GM23248 (cell line): Measurements from ENCODE around the gene LIX1. TPM values are rescaled to one million over a fixed set of nuclear protein-coding genes. Genes with fewer than 3 reads are reported as not detected.

ENCODE experiments used
- DNase-seq: peaks from one replicate; pipeline ENCODE4 v3.0.0-alpha.2; 2015
- H2AFZ ChIP-seq: fragments of 200-600 bp; sonication (generic); 2 replicates; pipeline ENCODE4 v1.6.1; 2016; ENCODE audit warnings: antibody characterized with exemption
- H3F3A ChIP-seq: fragments of 200-600 bp; sonication (generic); 2 replicates; pipeline ENCODE4 v1.6.1; 2016; ENCODE audit warnings: mild to moderate bottlenecking, antibody characterized with exemption, mixed run types; ENCODE audit not compliant: insufficient read depth
- H3K27ac ChIP-seq: fragments of 200-600 bp; sonication (generic); 2 replicates; pipeline ENCODE4 v1.5.1; 2016; ENCODE audit warnings: mild to moderate bottlenecking
- H3K27me3 ChIP-seq: fragments of 200-600 bp; sonication (generic); replicated peaks from 2 replicates; pipeline ENCODE4 v1.6.1; 2016; ENCODE audit warnings: mild to moderate bottlenecking; ENCODE audit not compliant: insufficient read depth
- H3K36me3 ChIP-seq: fragments of 200-600 bp; sonication (generic); 2 replicates; pipeline ENCODE4 v1.6.1; 2016; ENCODE audit warnings: low read depth, mild to moderate bottlenecking
- H3K4me1 ChIP-seq: fragments of 200-600 bp; sonication (generic); 2 replicates; pipeline ENCODE4 v1.6.1; 2016; ENCODE audit warnings: mild to moderate bottlenecking; ENCODE audit not compliant: insufficient read depth
- H3K4me2 ChIP-seq: fragments of 200-600 bp; sonication (generic); one replicate; pipeline ENCODE4 v1.6.1; 2016; ENCODE audit warnings: mild to moderate bottlenecking; ENCODE audit not compliant: unreplicated experiment
- H3K4me3 ChIP-seq: fragments of 200-600 bp; sonication (generic); 2 replicates; pipeline ENCODE4 v1.5.1; 2016; ENCODE audit warnings: mild to moderate bottlenecking
- H3K79me2 ChIP-seq: fragments of 200-600 bp; sonication (generic); 2 replicates; pipeline ENCODE4 v1.6.1; 2016; ENCODE audit warnings: mild to moderate bottlenecking; ENCODE audit not compliant: insufficient read depth
- H3K9ac ChIP-seq: fragments of 200-600 bp; sonication (generic); 2 replicates; pipeline ENCODE4 v1.6.1; 2016; ENCODE audit warnings: mild to moderate bottlenecking
- H3K9me2 ChIP-seq: fragments of 200-600 bp; sonication (generic); 2 replicates; pipeline ENCODE4 v1.6.1; 2016; ENCODE audit warnings: mixed run types, mild to moderate bottlenecking, moderate library complexity; ENCODE audit not compliant: insufficient read depth
- H3K9me3 ChIP-seq: fragments of 200-600 bp; sonication (generic); one replicate; pipeline ENCODE4 v1.6.1; 2017; ENCODE audit warnings: low read depth
- H4K20me1 ChIP-seq: fragments of 200-600 bp; sonication (generic); 2 replicates; pipeline ENCODE4 v1.6.0; 2016; ENCODE audit not compliant: insufficient read depth
- EZH2 ChIP-seq: fragments of 200-600 bp; sonication (generic); IDR thresholded peaks from 2 replicates; pipeline ENCODE4 v1.6.1; 2018; ENCODE audit warnings: antibody characterized with exemption, mild to moderate bottlenecking; ENCODE audit not compliant: insufficient read depth, poor library complexity, severe bottlenecking
- EZH2phosphoT487 ChIP-seq: fragments of 200-600 bp; sonication (generic); IDR thresholded peaks from 2 replicates; pipeline ENCODE4 v1.6.1; 2018; ENCODE audit warnings: antibody characterized with exemption, moderate library complexity, mild to moderate bottlenecking, low read depth; ENCODE audit not compliant: insufficient read depth
- WGBS, 2 experiments: methylation state at CpG; one replicate each; pipeline ENCODE4 v1.1.6; 2015 to 2017; ENCODE audit warnings: low lambda C conversion rate in 2 of 2, low coverage in 1 of 2; ENCODE audit errors: missing lambda C conversion rate in 2 of 2; 5-methylcytosine and 5-hydroxymethylcytosine counted together
- in situ Hi-C: fragments of 300-500 bp; cut with MboI; formaldehyde crosslinking; loops from 2 replicates; pipeline ENCODE4 v1.15.0; 2020
- polyA plus RNA-seq: library from polyadenylated mRNA; unstranded; fragments of >200 nt; fragmentation: Nextera tagmentation; extraction: Ambion mirVana; gene quantifications from 2 replicates; pipeline ENCODE4 v1.2.1, GENCODE V29; 2016
- total RNA-seq: library from RNA; depleted of rRNA; stranded (reverse); fragments of >200 nt; shearing (Covaris generic); gene quantifications from 2 replicates; pipeline ENCODE4 v1.2.3, GENCODE V29; 2014

Gene LIX1
- total and polyA plus RNA-seq, 2 experiments from 2014 or later, result not detected

GRCh38 chr5:97111004-97111403 is 31.4 kb downstream of the LIX1 start:
- Histone ChIP-seq H3K9me2 (no peaks in the 10 kb centered on the region), H4K20me1 (no peaks in the 10 kb centered on the region), H3K79me2 (no peaks in the 10 kb centered on the region), H2AFZ (no peak overlapping the region), H3K4me2 (no peak overlapping the region), H3K4me1 (no peaks in the 10 kb centered on the region), H3F3A (no peaks in the 10 kb centered on the region), H3K4me3 (no peak overlapping the region), H3K27ac (no peak overlapping the region), H3K9ac (no peak overlapping the region), H3K9me3 (no peaks in the 10 kb centered on the region), H3K36me3 (no peaks in the 10 kb centered on the region), H3K27me3 (peaks cover 6% of the 10 kb centered on the region; the same call in 1 of the 2 replicates)
- 70 to 71% methylated on average over 5 of the region's 5 CpGs for WGBS, 2 experiments
- TF ChIP-seq EZH2, result no peak
- no peak for TF ChIP-seq EZH2phosphoT487
- no peak for DNase-seq
- in situ Hi-C loops, result no loop called here

DNA sequence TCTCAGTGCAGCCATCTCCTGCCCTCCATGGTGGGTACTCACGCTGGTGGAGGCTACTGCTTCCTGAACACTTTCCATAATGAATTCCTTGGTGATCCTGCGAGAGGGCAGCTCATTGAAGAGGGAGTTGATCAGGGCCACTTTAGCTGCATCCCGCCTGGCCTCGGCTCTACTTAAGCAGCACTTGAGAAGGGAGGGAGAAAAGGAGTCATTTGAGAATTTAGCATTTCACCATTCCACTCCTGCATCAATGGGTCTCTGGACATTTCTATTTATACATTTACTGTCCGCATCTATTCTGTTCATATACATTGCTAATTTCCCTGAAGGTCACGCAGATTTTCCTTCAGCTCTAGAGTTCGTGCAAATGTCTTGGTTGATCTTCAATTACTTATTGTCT is 35.1 kb downstream of the LIX1 start:
- H3K27ac ChIP-seq, result no peak overlapping the region
- no peaks in the 10 kb centered on the region for H3K36me3 ChIP-seq
- TF ChIP-seq EZH2, result no peak
- no peak for TF ChIP-seq EZH2phosphoT487
- H3F3A ChIP-seq, result no peaks in the 10 kb centered on the region
- no peak overlapping the region for H3K4me2 ChIP-seq
- H3K9me3 ChIP-seq, result no peaks in the 10 kb centered on the region
- H3K27me3 ChIP-seq, result peaks cover 14% of the 10 kb centered on the region; the same call in 1 of the 2 replicates
- no peaks in the 10 kb centered on the region for H4K20me1 ChIP-seq
- DNase-seq, result no peak
- H2AFZ ChIP-seq, result no peak overlapping the region
- WGBS, 2 experiments, result 78 to 79% methylated on average over 7 of the region's 7 CpGs
- H3K9ac ChIP-seq, result no peak overlapping the region
- H3K9me2 ChIP-seq, result no peaks in the 10 kb centered on the region
- in situ Hi-C loops, result no loop called here
- no peak overlapping the region for H3K4me3 ChIP-seq
- H3K79me2 ChIP-seq, result no peaks in the 10 kb centered on the region
- H3K4me1 ChIP-seq, result no peaks in the 10 kb centered on the region

GRCh38 chr5:97106216-97106581 is 36.2 kb downstream of the LIX1 start:
- H3K36me3 ChIP-seq, result no peaks in the 10 kb centered on the region
- peaks cover 14% of the 10 kb centered on the region; the same call in 1 of the 2 replicates for H3K27me3 ChIP-seq
- no peak for TF ChIP-seq EZH2phosphoT487
- TF ChIP-seq EZH2, result no peak
- H3K4me1 ChIP-seq, result no peaks in the 10 kb centered on the region
- no peak overlapping the region for H2AFZ ChIP-seq
- H3K9ac ChIP-seq, result no peak overlapping the region
- no peaks in the 10 kb centered on the region for H3K9me3 ChIP-seq
- no peaks in the 10 kb centered on the region for H4K20me1 ChIP-seq
- H3K79me2 ChIP-seq, result no peaks in the 10 kb centered on the region
- DNase-seq, result no peak
- no peak overlapping the region for H3K4me2 ChIP-seq
- no peak overlapping the region for H3K27ac ChIP-seq
- in situ Hi-C loops, result no loop called here
- WGBS, 2 experiments, result 70 to 73% methylated on average over 2 of the region's 2 CpGs
- H3F3A ChIP-seq, result no peaks in the 10 kb centered on the region
- H3K9me2 ChIP-seq, result no peaks in the 10 kb centered on the region
- H3K4me3 ChIP-seq, result no peak overlapping the region

- in situ Hi-C loops, result no loop called here
- Histone ChIP-seq H3K4me2 (no peak overlapping the region), H3K36me3 (no peaks in the 10 kb centered on the region), H3K9ac (no peak overlapping the region), H3F3A (no peaks in the 10 kb centered on the region), H3K4me3 (no peak overlapping the region), H4K20me1 (no peaks in the 10 kb centered on the region), H3K27ac (no peak overlapping the region), H3K79me2 (no peaks in the 10 kb centered on the region), H3K9me3 (no peaks in the 10 kb centered on the region), H3K4me1 (no peaks in the 10 kb centered on the region), H2AFZ (no peak overlapping the region), H3K27me3 (peaks cover 14% of the 10 kb centered on the region; the same call in 1 of the 2 replicates), H3K9me2 (no peaks in the 10 kb centered on the region)
- WGBS, 2 experiments, result 74 to 78% methylated on average over 13 of the region's 13 CpGs
- DNase-seq, result no peak
- no peak for TF ChIP-seq EZH2
- TF ChIP-seq EZH2phosphoT487, result no peak
Measured at GRCh38 chr5:97105501-97106215, 36.8 kb downstream of the LIX1 start.
